Measurements from ENCODE around the gene TWSG1.

DNA sequence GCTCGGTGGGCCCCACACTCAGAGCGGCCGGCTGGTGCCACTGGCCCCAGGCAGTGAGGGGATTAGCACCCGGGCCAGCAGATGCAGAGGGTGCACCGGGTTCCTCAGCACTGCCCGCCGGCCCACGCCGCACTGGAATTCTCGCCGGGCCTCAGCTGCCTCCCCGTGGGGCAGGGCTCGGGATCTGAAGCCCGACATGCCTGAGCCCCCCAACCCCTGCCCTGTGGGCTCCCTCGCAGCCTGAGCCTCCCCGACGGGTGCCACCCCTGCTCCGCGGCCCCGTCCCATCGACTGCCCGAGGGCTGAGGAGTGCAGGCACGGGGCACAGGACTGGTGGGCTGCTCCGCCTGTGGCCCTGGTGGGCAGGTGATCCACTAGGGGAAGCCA, 37.6 kb upstream of the TWSG1 start:
- TF ChIP-seq POLR2A (IDR thresholded peaks at IDR 0.05), result no peak
- TF ChIP-seq, protein P1, sequence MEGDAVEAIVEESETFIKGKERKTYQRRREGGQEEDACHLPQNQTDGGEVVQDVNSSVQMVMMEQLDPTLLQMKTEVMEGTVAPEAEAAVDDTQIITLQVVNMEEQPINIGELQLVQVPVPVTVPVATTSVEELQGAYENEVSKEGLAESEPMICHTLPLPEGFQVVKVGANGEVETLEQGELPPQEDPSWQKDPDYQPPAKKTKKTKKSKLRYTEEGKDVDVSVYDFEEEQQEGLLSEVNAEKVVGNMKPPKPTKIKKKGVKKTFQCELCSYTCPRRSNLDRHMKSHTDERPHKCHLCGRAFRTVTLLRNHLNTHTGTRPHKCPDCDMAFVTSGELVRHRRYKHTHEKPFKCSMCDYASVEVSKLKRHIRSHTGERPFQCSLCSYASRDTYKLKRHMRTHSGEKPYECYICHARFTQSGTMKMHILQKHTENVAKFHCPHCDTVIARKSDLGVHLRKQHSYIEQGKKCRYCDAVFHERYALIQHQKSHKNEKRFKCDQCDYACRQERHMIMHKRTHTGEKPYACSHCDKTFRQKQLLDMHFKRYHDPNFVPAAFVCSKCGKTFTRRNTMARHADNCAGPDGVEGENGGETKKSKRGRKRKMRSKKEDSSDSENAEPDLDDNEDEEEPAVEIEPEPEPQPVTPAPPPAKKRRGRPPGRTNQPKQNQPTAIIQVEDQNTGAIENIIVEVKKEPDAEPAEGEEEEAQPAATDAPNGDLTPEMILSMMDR (IDR thresholded peaks at IDR 0.05), result no peak

Data from right lobe of liver (tissue), 4 donors.